HepG2 (cell line): ENCODE results near the gene ORC3.

Experiments used
- CTCF ChIP-seq: sonication (generic); formaldehyde crosslinking; IDR thresholded peaks from 2 replicates; pipeline ENCODE4 v1.5.0; 2020; ENCODE audit warnings: mild to moderate bottlenecking, missing genetic modification reagents, moderate library complexity
- E2F1 ChIP-seq: sonication (generic); formaldehyde crosslinking; IDR thresholded peaks from 2 replicates; pipeline ENCODE4 v1.5.0; 2020; ENCODE audit warnings: missing genetic modification reagents
- MYC ChIP-seq: sonication (generic); formaldehyde crosslinking; IDR thresholded peaks from 2 replicates; pipeline ENCODE4 v1.9.0; 2021; ENCODE audit warnings: missing genetic modification reagents, borderline replicate concordance
- NFIB ChIP-seq: sonication (generic); formaldehyde crosslinking; IDR thresholded peaks from 2 replicates; pipeline ENCODE4 v1.9.0; 2021; ENCODE audit warnings: missing genetic modification reagents, mild to moderate bottlenecking, borderline replicate concordance
- PCBP1 ChIP-seq: fragments of 200-400 bp; formaldehyde crosslinking; IDR thresholded peaks from 2 replicates; pipeline ENCODE4 v1.6.1; 2017; ENCODE audit warnings: mild to moderate bottlenecking, low read depth, low read length, borderline replicate concordance
- ZBTB49 ChIP-seq: sonication (generic); formaldehyde crosslinking; IDR thresholded peaks from 2 replicates; pipeline ENCODE4 v1.4.0; 2020; ENCODE audit warnings: missing genetic modification reagents, borderline replicate concordance
- ZFX ChIP-seq: sonication (generic); formaldehyde crosslinking; IDR thresholded peaks from 2 replicates; pipeline ENCODE4 v1.4.0; 2020; ENCODE audit warnings: mild to moderate bottlenecking, low read depth, missing genetic modification reagents, moderate library complexity
- ZNF446 ChIP-seq: sonication (generic); formaldehyde crosslinking; IDR thresholded peaks from 2 replicates; pipeline ENCODE4 v1.5.0; 2020; ENCODE audit warnings: mild to moderate bottlenecking, missing genetic modification reagents
- ZNF570 ChIP-seq: sonication (generic); formaldehyde crosslinking; IDR thresholded peaks from 2 replicates; pipeline ENCODE4 v1.4.0; 2020; ENCODE audit warnings: mild to moderate bottlenecking, missing genetic modification reagents, borderline replicate concordance
- ZNF614 ChIP-seq: IDR thresholded peaks from 2 replicates; pipeline ENCODE4 v1.6.1; 2018; ENCODE audit warnings: missing biosample characterization, missing genetic modification reagents, inconsistent platforms, borderline replicate concordance
- ZZZ3 ChIP-seq: sonication (generic); formaldehyde crosslinking; IDR thresholded peaks from 2 replicates; pipeline ENCODE4 v1.4.0; 2020; ENCODE audit warnings: missing genetic modification reagents, mild to moderate bottlenecking, borderline replicate concordance

GRCh38 chr6:87714093-87714842 lies 124.3 kb downstream of the ORC3 start:
- no peak for TF ChIP-seq ZNF614 (CRISPR knock-in tag)
- TF ChIP-seq ZZZ3 (CRISPR knock-in tag): no peak
- no peak for TF ChIP-seq PCBP1
- TF ChIP-seq ZFX (CRISPR knock-in tag): no peak
- TF ChIP-seq E2F1 (CRISPR knock-in tag): no peak
- no peak for TF ChIP-seq CTCF (CRISPR knock-in tag)
- no peak for TF ChIP-seq ZNF570 (CRISPR knock-in tag)
- TF ChIP-seq NFIB (CRISPR knock-in tag): no peak
- no peak for TF ChIP-seq MYC
- no peak for TF ChIP-seq ZNF446 (CRISPR knock-in tag)
- no peak for TF ChIP-seq ZBTB49
